OCI-LY7 (cell line): ENCODE data around the gene PEPD. TPM values are rescaled to one million over a fixed set of nuclear protein-coding genes. Genes with fewer than 3 reads are reported as not detected.

Source experiments
- BruUV-seq: library from RNA; stranded (reverse); fragments of 400-500 nt; replicated peaks from 2 replicates; lab custom pipeline; 2021; lab: Mats Ljungman, UMichigan
- CTCF ChIA-PET: fragments of 300-600 bp; sonication (Branson Sonifier 250); formaldehyde crosslinking; loops from one replicate; lab custom pipeline; 2022; ENCODE audit warnings: antibody characterized with exemption; ENCODE audit not compliant: unreplicated experiment; lab: Charles Lee
- POLR2A ChIA-PET: fragments of 300-600 bp; sonication (Branson Sonifier 250); formaldehyde crosslinking; loops from one replicate; lab custom pipeline; 2022; ENCODE audit warnings: antibody characterized with exemption; lab: Charles Lee
- DNase-seq: peaks from one replicate; pipeline ENCODE4 v3.0.0-alpha.2; 2015; ENCODE audit warnings: low spot score
- H2AFZ ChIP-seq: fragments of 200-600 bp; sonication (generic), shearing (Covaris generic); 2 replicates; pipeline ENCODE4 v1.6.1; 2014; ENCODE audit warnings: mild to moderate bottlenecking, antibody characterized with exemption, low read length, moderate library complexity
- H3K27ac ChIP-seq: fragments of 200-600 bp; sonication (generic); 2 replicates; pipeline ENCODE4 v1.5.1; 2014; ENCODE audit warnings: mixed run types, low read depth, mild to moderate bottlenecking, moderate library complexity, low read length, inconsistent platforms; ENCODE audit not compliant: poor library complexity, severe bottlenecking
- H3K36me3 ChIP-seq: fragments of 200-600 bp; sonication (generic); 2 replicates; pipeline ENCODE4 v1.6.1; 2014; ENCODE audit warnings: mild to moderate bottlenecking, antibody characterized with exemption, low read length, moderate library complexity, mixed read lengths; ENCODE audit not compliant: insufficient read depth
- H3K4me1 ChIP-seq: fragments of 200-600 bp; sonication (generic); 2 replicates; pipeline ENCODE4 v1.5.1; 2014; ENCODE audit warnings: mild to moderate bottlenecking, low read length; ENCODE audit not compliant: insufficient read depth, poor library complexity, severe bottlenecking
- H3K4me2 ChIP-seq: fragments of 200-600 bp; sonication (generic); 2 replicates; pipeline ENCODE4 v1.6.1; 2014; ENCODE audit warnings: mild to moderate bottlenecking, low read length
- H3K4me3 ChIP-seq: fragments of 200-600 bp; sonication (generic); 2 replicates; pipeline ENCODE4 v1.5.1; 2014; ENCODE audit warnings: mild to moderate bottlenecking, low read depth, low read length; ENCODE audit not compliant: poor library complexity, severe bottlenecking
- H3K79me2 ChIP-seq: fragments of 200-600 bp; sonication (generic); 2 replicates; pipeline ENCODE4 v1.6.1; 2016; ENCODE audit warnings: low read depth, mild to moderate bottlenecking, low read length, moderate library complexity, mixed read lengths; ENCODE audit not compliant: insufficient read depth
- H3K9me2 ChIP-seq: fragments of 200-600 bp; sonication (generic); 2 replicates; pipeline ENCODE4 v1.6.1; 2016; ENCODE audit warnings: mild to moderate bottlenecking, low read length, mixed read lengths; ENCODE audit not compliant: insufficient read depth
- H3K9me3 ChIP-seq: fragments of 200-600 bp; sonication (generic); 2 replicates; pipeline ENCODE4 v1.6.1; 2014; ENCODE audit warnings: mild to moderate bottlenecking, mixed run types, low read length, mixed read lengths
- H4K20me1 ChIP-seq: fragments of 200-600 bp; sonication (generic); 2 replicates; pipeline ENCODE4 v1.6.1; 2014; ENCODE audit warnings: mild to moderate bottlenecking, antibody characterized with exemption, low read length, moderate library complexity, mixed read lengths; ENCODE audit not compliant: insufficient read depth
- CTCF ChIP-seq: fragments of 200-600 bp; sonication (generic); conservative IDR thresholded peaks from 2 replicates; pipeline ENCODE4 v1.5.1; 2014; ENCODE audit warnings: mild to moderate bottlenecking, antibody characterized with exemption, low read length, moderate library complexity, mixed read lengths
- EZH2phosphoT487 ChIP-seq: fragments of 200-600 bp; sonication (generic); IDR thresholded peaks from 2 replicates; pipeline ENCODE4 v1.6.1; 2018; ENCODE audit warnings: low read depth, borderline replicate concordance, mild to moderate bottlenecking, mixed run types, antibody characterized with exemption, low read length, moderate library complexity, mixed read lengths
- intact Hi-C: fragments of 100-400 bp; cut with micrococcal nuclease; formaldehyde crosslinking; loops from one replicate; pipeline ENCODE4 v1.10.0; 2022; ENCODE audit not compliant: unreplicated experiment
- total RNA-seq, 2 experiments: library from RNA; depleted of rRNA in 1 of 2; stranded (reverse); fragments of >200 nt in 1 of 2; shearing (Covaris generic) in 1 of 2; gene quantifications; 2 replicates each; pipeline ENCODE4 v1.2.3, GENCODE V29; 2014 to 2022

The PEPD gene
- total RNA-seq, 2 experiments from 2014 or later: 24.4 to 29.7 TPM

- Histone ChIP-seq H3K4me1 (no peaks in the 10 kb centered on the region), H3K4me3 (no peak overlapping the region), H3K9me2 (no peaks in the 10 kb centered on the region), H3K79me2 (no peaks in the 10 kb centered on the region), H4K20me1 (no peaks in the 10 kb centered on the region), H3K27ac (no peak overlapping the region), H3K4me2 (no peak overlapping the region), H3K36me3 (no peaks in the 10 kb centered on the region), H2AFZ (no peak overlapping the region), H3K9me3 (no peaks in the 10 kb centered on the region)
- TF ChIP-seq EZH2phosphoT487 (no peak), CTCF (no peak)
- no peak for DNase-seq
- intact Hi-C loops: no loop called here
- ChIA-PET CTCF (no interaction called here), POLR2A (no interaction called here)
- no TSS peak for BruUV-seq
Observed at GRCh38 chr19:33437821-33438671, 83.5 kb downstream of the PEPD start.

GRCh38 chr19:33437393-33437820, 84.2 kb downstream of the PEPD start:
- Histone ChIP-seq H4K20me1 (no peaks in the 10 kb centered on the region), H3K4me2 (no peak overlapping the region), H3K4me1 (no peaks in the 10 kb centered on the region), H3K9me2 (no peaks in the 10 kb centered on the region), H3K9me3 (no peaks in the 10 kb centered on the region), H3K36me3 (no peaks in the 10 kb centered on the region), H3K79me2 (no peaks in the 10 kb centered on the region), H3K27ac (no peak overlapping the region), H3K4me3 (no peak overlapping the region), H2AFZ (no peak overlapping the region)
- TF ChIP-seq CTCF: no peak
- no peak for TF ChIP-seq EZH2phosphoT487
- ChIA-PET CTCF (no interaction called here), POLR2A (no interaction called here)
- no peak for DNase-seq
- BruUV-seq: no TSS peak
- intact Hi-C loops: no loop called here
